Cortex of kidney (tissue), 1 donor: ENCODE results near the gene BCL2.

Experiments
- DNase-seq: peaks from one replicate; lab custom pipeline; 2025; lab: John Stamatoyannopoulos, UW

BCL2 gene

DNA sequence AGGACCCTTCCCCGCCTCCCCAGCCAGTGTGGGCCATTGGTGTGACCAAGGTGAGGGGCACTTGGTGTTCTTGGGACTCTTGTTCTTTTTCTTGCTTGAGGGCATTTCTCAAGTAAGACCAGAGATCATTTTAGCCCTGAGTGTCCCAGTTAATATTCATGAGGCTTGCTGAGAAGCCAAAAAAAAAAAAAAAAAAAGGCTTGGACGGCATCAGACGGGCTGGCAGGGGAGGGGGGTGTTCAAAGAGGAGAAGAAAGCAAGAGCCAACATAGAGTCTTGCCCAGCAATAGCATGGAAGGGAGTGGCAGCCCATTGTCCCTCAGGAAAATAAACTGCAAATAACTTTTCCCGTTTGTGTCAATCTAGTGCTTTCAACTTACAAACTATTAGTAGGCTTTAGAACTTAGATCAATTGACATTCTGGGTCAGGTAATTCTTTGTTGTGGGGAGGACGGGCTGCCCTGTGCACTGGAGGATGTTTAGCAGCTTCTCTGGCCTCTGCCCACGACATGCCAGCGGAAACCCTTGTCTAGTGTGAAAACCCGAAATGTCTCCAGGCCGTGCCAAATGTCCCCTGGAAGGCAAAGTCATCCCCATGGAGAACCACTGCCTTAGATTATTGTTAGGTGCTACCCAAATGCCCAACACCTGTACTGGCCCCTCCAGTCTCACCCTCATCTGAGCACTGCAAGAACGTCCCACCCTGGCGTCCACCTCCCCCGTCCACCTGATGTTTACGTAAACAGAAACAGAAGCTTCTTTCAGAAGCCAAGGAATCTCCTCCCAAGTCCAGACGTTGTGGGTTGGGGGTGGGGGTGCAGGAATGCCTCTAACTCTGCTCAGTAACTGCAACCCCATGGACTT is 163.4 kb downstream of the BCL2 start:
- DNase-seq = no peak

DNA sequence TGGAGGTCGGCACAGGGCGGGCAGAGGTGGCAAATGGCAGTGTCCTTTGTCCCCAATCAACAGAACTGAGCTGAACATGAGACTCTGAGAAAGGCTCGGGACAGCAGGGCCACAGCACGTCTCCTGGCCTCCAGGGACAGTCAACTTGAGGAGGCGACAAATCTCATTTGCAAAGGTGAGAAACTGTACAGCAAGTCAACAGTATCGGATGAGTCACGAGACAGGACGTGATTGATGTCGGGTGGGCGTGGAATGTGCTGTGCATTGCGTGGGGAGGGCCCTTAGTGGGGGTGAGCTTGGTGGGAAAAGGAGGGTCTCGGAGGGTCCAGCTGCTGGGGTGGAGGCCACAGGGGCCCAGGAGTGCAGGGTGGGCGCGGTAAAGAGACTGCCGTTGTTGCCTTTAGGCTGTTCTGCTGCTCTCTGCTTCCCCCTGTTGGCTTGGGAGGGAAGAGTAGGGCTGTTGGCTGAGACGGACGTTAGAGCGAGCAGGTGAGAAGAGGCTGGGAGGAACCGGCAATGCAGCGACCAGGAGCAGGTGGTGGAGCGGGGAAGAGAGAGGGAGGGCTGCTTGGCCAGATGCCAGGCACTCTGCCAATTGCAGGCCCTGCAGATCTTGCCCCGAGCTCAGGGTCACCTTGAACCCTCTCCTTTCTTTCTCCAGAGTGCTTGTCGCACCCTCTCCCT is 164.3 kb downstream of the BCL2 start:
- no peak for DNase-seq

DNA sequence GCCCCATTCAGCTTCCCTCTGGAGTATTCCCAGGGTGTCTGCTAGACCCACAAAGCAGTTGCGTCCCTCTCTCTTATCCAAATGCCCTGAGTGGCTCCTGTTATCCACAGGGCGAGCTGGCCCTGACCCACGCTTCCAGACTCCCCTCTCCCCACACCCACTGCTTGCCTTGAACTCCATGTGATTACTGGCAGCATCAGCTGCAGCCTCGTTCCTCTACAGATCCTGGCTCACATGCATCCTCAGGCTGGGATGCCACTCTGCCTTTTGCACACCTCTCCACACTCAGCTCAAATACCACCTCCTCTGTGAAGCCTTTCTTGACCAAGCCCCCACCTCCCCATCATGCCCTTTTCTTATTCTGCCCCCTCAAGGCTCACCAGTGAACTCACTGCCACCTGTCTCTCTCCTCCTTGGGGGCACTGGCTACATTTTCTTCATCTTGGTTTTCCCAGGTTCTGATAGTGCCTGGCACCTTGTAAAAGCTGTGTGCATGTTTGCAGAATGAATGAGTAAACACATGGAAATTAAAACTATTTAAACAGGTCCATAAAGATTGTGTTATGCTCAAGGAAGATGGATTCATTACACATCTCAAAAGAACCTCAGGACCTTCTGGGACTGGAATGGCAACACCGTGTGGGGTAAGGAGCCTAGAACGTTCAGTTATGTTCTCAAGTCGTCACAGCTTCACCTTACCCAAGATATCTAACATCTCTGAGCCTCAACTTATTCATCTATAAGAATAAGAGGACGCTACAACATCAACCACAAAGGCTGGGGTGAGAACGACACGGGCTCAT is 165.0 kb downstream of the BCL2 start:
- DNase-seq = no peak

DNA sequence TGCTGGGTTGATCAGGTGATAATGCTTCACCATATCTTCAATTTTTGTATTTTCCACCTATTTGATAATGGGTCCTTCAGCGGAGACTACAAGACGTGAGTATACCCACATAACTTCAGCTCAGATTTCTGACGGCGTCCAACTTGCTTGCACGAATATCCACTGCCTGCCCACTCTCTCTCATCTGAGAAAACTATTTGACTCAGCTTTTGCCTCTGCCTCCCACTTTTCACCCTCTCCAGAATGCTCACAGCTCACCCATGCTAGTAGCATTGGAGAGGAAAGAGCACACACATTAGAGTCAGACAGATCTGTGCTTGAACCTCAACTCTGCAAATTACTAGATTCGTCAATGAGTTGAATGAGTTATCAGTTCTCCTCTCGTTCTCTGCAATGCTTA is 166.8 kb downstream of the BCL2 start:
- no peak for DNase-seq

DNA sequence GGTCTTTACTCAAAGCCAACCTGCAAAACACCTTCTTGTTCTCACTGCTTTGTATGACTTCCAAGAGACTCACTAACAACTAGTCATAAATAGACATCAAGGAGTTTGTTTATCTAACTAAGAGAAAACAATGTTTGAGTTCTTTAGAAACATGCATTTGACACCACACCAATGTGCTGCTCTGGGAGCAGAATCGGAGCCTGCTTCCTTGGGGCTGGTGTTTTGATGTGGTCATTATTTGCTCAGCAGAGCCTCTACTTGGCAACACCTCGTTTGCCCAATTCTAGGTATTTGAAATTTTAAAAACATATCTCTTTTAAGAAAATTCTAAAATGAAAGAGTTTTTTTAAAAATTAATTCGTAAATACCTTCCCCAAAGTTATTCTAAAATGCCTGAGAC is 167.5 kb downstream of the BCL2 start:
- DNase-seq = no peak

GRCh38 chr18:63151539-63151938 is 168.0 kb downstream of the BCL2 start:
- DNase-seq = no peak

DNA sequence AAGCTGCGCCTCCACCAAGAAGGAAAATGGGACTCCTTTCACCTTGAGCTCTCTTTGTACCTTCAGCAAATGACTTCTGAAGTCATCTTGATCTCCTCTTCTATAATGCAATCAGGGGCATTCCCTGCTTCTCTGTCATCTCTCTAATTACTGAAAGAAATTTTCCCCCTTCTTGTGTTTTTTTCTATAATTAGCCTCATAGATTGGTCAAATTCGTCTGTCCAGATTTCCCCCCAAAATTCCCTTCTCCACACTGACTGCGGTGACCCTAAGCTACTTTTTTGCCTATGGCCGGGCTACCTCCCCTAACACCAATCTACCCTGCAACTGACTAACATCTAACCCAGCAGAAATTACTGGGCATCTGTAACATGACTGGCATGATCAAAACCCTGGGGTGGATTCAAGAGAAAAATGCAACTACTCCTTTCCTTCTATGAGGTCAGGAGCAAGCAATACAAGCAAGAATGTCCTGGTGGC is 168.6 kb downstream of the BCL2 start:
- no peak for DNase-seq

GRCh38 chr18:63150326-63150725 is 169.2 kb downstream of the BCL2 start:
- DNase-seq = no peak

DNA sequence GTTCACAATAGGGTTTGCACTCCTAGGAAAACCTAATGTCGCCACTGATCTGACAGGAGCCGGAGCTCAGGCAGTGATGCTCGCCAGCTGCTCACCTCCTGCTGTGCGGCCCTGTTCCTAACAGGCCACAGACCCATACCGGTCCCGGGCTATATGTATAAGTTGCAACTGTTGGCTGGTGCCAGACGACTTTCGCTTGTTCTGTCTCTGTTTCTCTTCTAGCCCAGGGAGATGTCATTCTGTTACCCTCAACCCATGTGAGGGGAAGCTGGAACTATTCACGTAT is 170.3 kb downstream of the BCL2 start:
- no peak for DNase-seq

DNA sequence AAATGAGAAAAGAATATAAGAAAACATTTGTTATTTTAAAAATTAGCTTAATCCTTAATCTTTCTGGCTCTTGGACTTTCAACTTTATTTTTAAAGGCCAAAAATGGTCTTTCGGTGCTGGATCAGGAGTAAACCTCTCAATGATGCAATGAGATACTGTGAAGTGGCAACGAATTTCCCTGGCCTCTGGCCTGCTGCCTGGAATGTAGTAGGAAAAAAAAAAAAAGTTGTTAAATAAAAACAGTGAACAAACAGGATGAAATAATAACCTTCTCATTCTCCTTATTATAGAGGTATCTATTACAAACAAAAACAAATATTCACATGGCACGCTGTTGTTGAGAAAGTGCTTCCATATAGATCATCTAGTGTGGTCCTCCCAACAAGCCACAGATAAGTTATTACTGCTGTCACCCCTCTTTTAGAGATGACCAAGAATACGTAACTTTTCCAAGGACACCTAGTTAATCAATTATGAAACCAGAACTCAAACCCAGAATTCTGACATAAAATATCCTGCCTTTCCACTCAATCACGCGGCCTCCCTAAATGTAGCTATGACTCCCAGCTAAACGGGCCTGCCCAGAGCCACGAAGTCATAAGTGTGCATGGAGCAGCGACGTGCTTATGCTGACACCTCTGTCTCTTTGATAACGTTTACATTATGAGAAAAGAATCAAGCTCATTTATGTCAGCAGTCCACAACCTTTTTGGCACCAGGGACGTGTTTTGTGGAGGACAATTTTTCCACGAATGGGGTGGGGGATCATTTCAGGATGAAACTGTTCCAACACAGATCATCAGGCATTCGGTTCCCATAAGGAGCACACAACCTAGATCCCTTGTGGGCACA is 170.9 kb downstream of the BCL2 start:
- DNase-seq = no peak

GRCh38 chr18:63147973-63148372 is 171.6 kb downstream of the BCL2 start:
- no peak for DNase-seq

GRCh38 chr18:63146828-63147409 is 172.7 kb downstream of the BCL2 start:
- DNase-seq = no peak

GRCh38 chr18:63145851-63146555 is 173.6 kb downstream of the BCL2 start:
- DNase-seq = no peak

DNA sequence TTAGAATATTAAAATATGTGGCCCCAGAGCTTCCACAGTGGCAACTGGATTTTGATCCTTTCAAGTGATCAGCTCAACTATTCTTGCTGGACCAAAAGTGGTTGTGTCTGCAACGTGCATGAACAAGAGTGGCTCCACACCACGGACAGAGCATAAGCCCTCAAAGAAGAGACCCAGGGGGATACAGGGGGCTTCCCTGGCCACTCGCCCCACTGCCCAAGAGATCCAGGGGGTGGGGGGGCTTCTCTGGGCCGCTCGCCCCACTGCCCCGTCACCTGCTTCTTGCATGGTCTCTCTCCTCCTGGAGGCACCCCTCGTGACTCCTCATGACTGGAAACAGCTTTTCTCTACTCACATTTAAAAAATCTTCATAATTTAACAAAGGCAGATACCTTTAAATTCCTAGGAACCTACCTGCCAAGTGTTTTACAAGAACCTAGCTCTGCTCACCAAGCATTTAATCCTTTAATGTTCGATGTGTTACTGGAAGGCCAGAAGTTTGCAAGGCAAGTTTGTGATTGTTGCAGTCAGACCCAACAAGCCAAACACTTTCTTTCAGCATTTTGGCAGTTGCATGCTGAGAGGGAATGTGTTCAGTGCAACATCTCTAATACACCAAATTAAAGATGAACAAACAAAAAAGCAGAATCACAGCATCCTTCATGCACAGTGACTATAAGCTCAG is 174.3 kb downstream of the BCL2 start:
- no peak for DNase-seq

DNA sequence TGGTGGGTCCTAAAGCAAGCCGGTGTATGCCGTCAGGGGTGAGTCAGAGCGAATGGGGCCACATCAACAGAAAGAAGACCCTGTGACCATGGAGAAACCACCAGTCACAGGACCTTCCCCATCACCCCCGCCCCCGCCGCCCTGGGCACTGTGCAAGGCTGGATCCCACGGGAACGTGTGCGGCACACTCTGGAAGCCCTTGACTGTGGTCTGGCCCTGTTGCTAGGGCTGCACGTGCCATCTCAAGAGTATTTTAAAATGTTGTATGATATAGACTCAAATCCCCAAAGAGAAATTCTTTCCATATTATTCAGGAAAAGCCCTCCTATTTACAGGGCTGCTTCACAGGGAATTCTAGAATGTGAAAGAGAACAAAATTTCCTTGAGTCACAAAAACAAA is 174.8 kb downstream of the BCL2 start:
- DNase-seq = no peak

DNA sequence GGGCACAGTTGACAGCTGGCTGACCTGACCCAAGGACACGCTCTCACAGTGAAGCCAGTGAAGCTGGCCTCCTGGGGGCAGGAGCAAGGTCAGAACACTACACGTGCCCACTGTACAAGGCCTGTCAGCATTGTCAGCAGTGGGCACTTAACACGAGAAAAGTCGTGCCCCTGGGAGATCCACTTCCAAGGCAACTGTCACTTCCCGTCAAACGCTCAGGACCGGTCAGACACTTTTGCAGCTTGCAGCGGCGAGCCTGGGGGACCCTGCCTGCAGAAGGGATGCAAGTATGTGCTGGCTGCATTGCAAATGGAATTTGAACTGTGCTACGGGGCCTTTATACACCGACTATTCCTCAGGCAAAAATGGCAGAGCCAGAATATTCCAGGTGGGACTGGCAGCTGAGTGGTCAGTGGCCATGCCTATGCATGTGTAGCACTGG is 176.2 kb downstream of the BCL2 start:
- DNase-seq = no peak

- no peak for DNase-seq
Observed at GRCh38 chr18:63142594-63143225, 176.9 kb downstream of the BCL2 start.

GRCh38 chr18:63141778-63142176 is 177.8 kb downstream of the BCL2 start:
- no peak for DNase-seq

DNA sequence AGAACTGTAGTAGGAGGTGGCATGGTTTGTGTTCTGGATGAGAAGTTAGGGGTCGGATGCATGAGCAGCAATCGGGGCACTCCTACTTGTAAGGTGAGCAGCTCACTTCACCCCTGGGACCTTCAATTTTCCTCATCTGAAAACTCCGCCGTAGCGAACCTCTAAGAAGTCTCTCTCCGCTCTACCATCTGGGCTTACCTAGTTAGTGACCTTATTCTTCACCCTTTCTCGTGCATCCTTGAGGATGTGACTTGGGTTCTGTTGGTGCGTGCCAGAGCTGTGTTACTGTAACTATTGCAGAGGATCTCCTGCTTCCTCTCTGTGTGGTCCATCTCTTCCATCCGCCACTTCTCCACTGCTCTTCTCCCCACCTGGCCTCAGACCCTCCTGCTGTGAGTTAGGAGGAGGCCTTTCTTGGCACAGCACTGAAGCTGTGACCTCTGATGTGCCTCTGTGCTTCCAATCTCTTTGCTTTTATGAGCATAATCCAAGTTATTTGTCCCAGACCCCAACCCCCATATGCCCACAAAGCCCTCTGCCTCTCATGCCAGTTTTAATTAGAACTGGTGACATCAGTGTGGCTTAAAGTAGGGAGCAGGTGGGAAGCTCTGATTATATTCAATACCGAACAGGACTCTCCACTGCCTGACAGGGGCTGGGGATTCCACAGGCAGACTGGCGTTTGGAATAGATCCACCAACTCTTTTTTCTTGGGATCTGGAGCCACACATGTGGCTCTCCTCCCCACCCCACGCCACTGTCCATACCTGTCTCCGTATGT is 178.4 kb downstream of the BCL2 start:
- DNase-seq = no peak
